WI38 (cell line): ENCODE results near the gene SARS1.

Source experiments
- H3K4me3 ChIP-seq: 2 replicates; pipeline ENCODE4 v1.5.1; 2011; ENCODE audit warnings: low read depth, mild to moderate bottlenecking, control low read depth, low read length
- TF ChIP-seq, protein P1 (sequence below): IDR thresholded peaks from 2 replicates; pipeline ENCODE4 v1.5.1; 2012; ENCODE audit warnings: low read depth, mild to moderate bottlenecking, control low read depth, low read length

Gene SARS1

DNA sequence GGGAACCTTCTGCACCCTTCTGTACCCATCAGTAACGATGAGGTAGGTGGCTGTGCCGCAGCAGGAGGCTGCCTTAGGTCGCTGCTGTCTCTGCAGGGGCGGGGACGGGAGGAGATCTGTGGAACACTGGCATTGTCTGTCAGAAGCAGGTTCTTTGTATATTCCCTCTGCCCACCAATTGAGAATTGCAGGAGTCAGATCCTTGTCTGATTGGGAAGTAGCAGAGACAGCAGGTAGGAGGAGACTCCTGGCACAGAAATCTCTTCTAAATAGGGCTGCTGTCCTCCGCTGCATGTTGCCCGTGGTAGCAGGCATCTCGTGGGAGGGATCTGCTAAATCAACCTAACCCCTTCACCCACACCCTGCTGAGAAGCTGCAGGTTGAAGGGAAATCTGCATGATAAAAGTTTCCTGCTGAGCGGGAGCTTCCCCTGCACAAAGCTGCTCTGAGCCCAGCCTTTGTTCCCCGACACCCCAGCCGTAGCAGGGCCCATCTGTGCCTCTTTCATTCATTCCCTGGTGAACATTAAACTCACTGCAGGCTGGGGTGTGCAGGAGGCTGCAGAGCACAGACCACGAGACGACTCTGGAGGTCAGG, 15.9 kb downstream of the SARS1 start:
- TF ChIP-seq, protein P1, sequence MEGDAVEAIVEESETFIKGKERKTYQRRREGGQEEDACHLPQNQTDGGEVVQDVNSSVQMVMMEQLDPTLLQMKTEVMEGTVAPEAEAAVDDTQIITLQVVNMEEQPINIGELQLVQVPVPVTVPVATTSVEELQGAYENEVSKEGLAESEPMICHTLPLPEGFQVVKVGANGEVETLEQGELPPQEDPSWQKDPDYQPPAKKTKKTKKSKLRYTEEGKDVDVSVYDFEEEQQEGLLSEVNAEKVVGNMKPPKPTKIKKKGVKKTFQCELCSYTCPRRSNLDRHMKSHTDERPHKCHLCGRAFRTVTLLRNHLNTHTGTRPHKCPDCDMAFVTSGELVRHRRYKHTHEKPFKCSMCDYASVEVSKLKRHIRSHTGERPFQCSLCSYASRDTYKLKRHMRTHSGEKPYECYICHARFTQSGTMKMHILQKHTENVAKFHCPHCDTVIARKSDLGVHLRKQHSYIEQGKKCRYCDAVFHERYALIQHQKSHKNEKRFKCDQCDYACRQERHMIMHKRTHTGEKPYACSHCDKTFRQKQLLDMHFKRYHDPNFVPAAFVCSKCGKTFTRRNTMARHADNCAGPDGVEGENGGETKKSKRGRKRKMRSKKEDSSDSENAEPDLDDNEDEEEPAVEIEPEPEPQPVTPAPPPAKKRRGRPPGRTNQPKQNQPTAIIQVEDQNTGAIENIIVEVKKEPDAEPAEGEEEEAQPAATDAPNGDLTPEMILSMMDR: no peak
- no peak overlapping the region for H3K4me3 ChIP-seq

DNA sequence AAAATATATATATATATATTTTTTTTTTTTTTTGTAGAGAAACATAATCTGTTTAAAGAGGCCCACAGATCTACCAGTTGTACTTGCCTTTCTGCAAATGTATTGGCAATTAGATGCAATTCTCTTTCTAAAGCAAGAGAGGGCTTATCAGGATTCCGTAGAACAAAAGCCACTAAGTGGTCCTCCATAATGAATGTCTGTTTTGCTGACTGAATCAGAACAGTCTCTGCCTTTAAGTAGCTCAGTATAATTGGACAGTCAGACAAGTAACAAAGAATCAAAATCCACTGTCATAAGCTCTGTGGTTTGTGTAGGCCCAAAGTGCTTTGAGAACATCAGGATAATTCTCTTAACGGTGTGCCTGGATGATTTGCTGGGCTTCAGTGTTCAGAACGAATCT, 17.3 kb downstream of the SARS1 start:
- H3K4me3 ChIP-seq: no peak overlapping the region
- TF ChIP-seq, protein P1: no peak

DNA sequence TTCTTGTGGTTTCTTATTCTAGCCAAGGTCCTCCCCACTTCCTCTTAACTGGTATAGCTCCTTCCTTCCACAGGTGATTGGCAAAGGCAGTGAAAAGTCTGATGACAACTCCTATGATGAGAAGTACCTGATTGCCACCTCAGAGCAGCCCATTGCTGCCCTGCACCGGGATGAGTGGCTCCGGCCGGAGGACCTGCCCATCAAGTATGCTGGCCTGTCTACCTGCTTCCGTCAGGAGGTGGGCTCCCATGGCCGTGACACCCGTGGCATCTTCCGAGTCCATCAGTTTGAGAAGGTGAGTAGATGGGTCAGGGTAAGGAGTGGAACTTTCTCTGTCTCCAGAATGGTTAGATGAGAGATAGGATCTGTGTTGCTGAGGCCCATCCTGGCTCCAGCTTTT, 21.4 kb downstream of the SARS1 start:
- TF ChIP-seq, protein P1: no peak
- H3K4me3 ChIP-seq: no peak overlapping the region

DNA sequence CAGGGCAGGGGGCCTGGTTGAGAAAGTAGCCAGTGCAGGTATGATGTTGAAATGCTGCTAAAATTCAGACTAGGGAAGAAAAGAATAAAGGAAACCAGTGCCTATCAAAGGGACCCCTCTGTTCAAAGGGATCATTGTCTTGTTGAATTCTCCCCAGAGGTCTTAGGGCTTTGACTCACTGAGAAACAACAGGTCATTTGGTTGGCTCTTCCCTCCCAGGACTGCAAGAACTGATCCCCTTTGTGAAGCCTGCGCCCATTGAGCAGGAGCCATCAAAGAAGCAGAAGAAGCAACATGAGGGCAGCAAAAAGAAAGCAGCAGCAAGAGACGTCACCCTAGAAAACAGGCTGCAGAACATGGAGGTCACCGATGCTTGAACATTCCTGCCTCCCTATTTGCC, 23.8 kb downstream of the SARS1 start:
- H3K4me3 ChIP-seq: no peak overlapping the region
- TF ChIP-seq, protein P1: no peak

DNA sequence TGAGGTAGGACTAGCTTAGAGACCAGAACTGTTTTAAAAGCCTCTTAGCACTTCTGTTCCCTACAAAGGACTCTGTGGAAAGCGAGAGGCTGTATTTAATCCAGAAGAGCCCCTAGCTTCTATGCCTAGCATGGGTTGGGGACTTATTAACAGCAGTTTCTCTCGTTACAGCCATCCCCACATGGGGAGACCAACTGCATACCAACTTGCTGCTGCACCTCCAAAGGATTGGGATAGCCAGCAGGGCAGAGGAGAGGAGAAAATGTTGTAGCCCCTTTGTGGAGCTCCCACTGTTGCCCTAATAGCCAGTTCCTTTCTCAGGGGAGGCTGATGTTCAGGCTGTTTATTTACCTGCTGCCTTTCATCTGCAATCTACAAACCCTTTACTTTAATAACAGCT, 24.7 kb downstream of the SARS1 start:
- TF ChIP-seq, protein P1: no peak
- H3K4me3 ChIP-seq: no peak overlapping the region

DNA sequence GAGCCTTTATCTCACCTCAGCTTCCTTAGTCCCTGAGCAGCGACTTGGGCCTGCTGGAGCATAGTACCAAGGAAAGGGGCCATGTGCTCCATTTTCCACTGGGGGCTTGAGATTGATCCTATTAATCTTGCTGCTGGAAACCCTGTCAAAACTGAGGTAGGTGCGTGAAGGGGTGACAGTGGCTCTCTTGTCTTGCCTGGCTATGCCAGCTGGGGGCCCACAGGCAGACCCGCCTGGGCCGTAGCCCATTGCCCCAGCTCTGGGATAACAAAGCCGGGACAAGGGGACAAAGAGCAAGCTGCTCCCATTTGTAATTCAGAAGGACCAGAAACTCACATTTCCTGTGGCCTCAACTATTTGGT, 25.3 kb downstream of the SARS1 start:
- TF ChIP-seq, protein P1: no peak
- H3K4me3 ChIP-seq: no peak overlapping the region

DNA sequence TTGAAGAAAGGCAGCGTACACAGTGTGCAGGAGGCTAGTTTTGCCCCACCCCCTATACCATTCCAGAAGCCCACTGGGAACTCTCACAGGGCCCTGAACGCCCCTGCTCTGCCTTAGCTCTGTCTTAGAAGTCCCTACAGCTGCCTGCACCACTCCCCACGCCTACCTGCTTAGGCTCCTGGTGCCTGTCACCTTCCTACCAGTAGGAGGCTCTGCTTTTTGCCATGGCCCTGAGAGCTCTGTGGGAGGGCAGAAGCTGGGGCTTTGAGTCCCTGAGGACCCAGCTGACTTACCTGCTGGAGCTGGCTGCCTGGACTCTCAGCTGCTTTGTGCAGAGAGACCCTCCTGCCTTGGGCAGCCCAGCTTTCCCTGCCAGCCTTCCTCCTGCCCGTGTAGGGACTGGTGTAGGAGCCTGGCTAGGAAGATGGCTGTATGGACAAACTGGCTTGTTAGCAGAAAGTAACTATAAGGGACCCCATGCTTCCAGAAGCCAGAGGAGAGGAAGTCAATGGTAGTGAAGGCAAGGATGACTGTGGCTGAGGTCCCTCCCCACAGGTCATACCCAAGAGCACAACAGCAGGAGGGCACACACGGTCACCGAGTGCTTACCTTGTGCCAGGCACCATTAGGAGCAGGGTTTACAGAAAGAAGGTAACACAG, 25.8 kb downstream of the SARS1 start:
- TF ChIP-seq, protein P1: peak; percentile 73
- no peak overlapping the region for H3K4me3 ChIP-seq
